Breast epithelium (tissue), 3 donors: ENCODE data around the gene UNC45A.

Experiments used
- CTCF ChIP-seq, 3 donors: fragments of 450-650 bp; IDR thresholded peaks; one replicate each; pipeline ENCODE4 v1.5.1; 2016 to 2017; ENCODE audit warnings: antibody characterized with exemption in 3 of 3, mild to moderate bottlenecking in 3 of 3, moderate library complexity in 3 of 3
- POLR2A ChIP-seq: fragments of 450-650 bp; IDR thresholded peaks from one replicate; pipeline ENCODE4 v1.6.1; 2016; ENCODE audit warnings: antibody characterized with exemption, mild to moderate bottlenecking, moderate library complexity
- POLR2AphosphoS5 ChIP-seq, 3 donors: sonication (generic); formaldehyde crosslinking; IDR thresholded peaks; one replicate each; pipeline ENCODE4 v1.6.1; 2017; ENCODE audit warnings: antibody characterized with exemption in 3 of 3

- TF ChIP-seq POLR2A (no peak), CTCF (IDR thresholded peaks at IDR 0.05) (no peak), POLR2AphosphoS5 (IDR thresholded peaks at IDR 0.05) (no peak)
Measured at GRCh38 chr15:90904746-90905145, 30.3 kb upstream of the UNC45A start.
